GM23338 (cell line): ENCODE results near the gene JAG1. TPM values are rescaled to one million over a fixed set of nuclear protein-coding genes. Genes with fewer than 3 reads are reported as not detected.

Source experiments
- ATAC-seq: fragments of 200-7000 bp; cut with Tn5 transposase; 3 replicates; pipeline ENCODE4 v1.9.1; 2020
- DNase-seq: peaks from one replicate; pipeline ENCODE4 v3.0.0-alpha.2; 2015; ENCODE audit warnings: low spot score
- H2AFZ ChIP-seq: fragments of 200-600 bp; sonication (generic); 2 replicates; pipeline ENCODE4 v1.8.0; 2016; ENCODE audit warnings: antibody characterized with exemption, mild to moderate bottlenecking, moderate library complexity
- H3F3A ChIP-seq: fragments of 200-600 bp; sonication (generic); replicated peaks from 2 replicates; pipeline ENCODE4 v1.8.0; 2017; ENCODE audit warnings: antibody characterized with exemption, mixed run types, low read depth
- H3K27ac ChIP-seq: fragments of 200-600 bp; sonication (generic); 2 replicates; pipeline ENCODE4 v1.6.1; 2016; ENCODE audit warnings: low read depth
- H3K27me3 ChIP-seq: fragments of 200-600 bp; sonication (generic); 2 replicates; pipeline ENCODE4 v1.8.0; 2016; ENCODE audit warnings: mild to moderate bottlenecking, mixed run types, moderate library complexity; ENCODE audit not compliant: insufficient read depth
- H3K36me3 ChIP-seq: fragments of 200-600 bp; sonication (generic); 2 replicates; pipeline ENCODE4 v1.8.0; 2016; ENCODE audit warnings: mild to moderate bottlenecking; ENCODE audit not compliant: insufficient read depth
- H3K4me1 ChIP-seq: fragments of 200-600 bp; sonication (generic); 2 replicates; pipeline ENCODE4 v1.8.0; 2016; ENCODE audit warnings: mild to moderate bottlenecking, moderate library complexity; ENCODE audit not compliant: insufficient read depth
- H3K4me2 ChIP-seq: fragments of 200-600 bp; sonication (generic); 2 replicates; pipeline ENCODE4 v1.7.1; 2017; ENCODE audit warnings: mixed run types
- H3K4me3 ChIP-seq: fragments of 200-600 bp; sonication (generic); 2 replicates; pipeline ENCODE4 v1.6.1; 2016; ENCODE audit warnings: mixed run types
- H3K79me2 ChIP-seq: fragments of 200-600 bp; sonication (generic); replicated peaks from 2 replicates; pipeline ENCODE4 v1.8.0; 2017; ENCODE audit warnings: mild to moderate bottlenecking; ENCODE audit not compliant: insufficient read depth
- H3K9me2 ChIP-seq: fragments of 200-600 bp; sonication (generic); 2 replicates; pipeline ENCODE4 v1.8.0; 2017; ENCODE audit not compliant: insufficient read depth
- H4K20me1 ChIP-seq: fragments of 200-600 bp; sonication (generic); replicated peaks from 2 replicates; pipeline ENCODE4 v1.8.0; 2017; ENCODE audit warnings: mild to moderate bottlenecking; ENCODE audit not compliant: insufficient read depth
- H3K27ac Mint-ChIP-seq: 2 replicates; pipeline ENCODE4 v1.8.0; 2020; ENCODE audit warnings: inconsistent platforms, mild to moderate bottlenecking, moderate library complexity, mixed read lengths
- H3K27me3 Mint-ChIP-seq: 3 replicates; pipeline ENCODE4 v1.8.0; 2022; ENCODE audit warnings: low read depth, mild to moderate bottlenecking, moderate library complexity, mixed read lengths, inconsistent platforms; ENCODE audit not compliant: insufficient read depth, poor library complexity
- H3K36me3 Mint-ChIP-seq: 3 replicates; pipeline ENCODE4 v1.8.0; 2021; ENCODE audit warnings: low read depth, mild to moderate bottlenecking, inconsistent platforms, moderate library complexity, mixed read lengths
- H3K4me1 Mint-ChIP-seq: 3 replicates; pipeline ENCODE4 v1.8.0; 2020; ENCODE audit warnings: mild to moderate bottlenecking, inconsistent platforms, mixed read lengths
- H3K4me3 Mint-ChIP-seq: 3 replicates; pipeline ENCODE4 v1.8.0; 2021; ENCODE audit warnings: moderate library complexity, mild to moderate bottlenecking, inconsistent platforms, mixed read lengths
- H3K9me3 Mint-ChIP-seq: 3 replicates; pipeline ENCODE4 v1.8.0; 2020; ENCODE audit warnings: moderate library complexity, mild to moderate bottlenecking, inconsistent platforms, mixed read lengths
- CREB1 ChIP-seq: fragments of 250-450 bp; sonication (Bioruptor Pico); IDR thresholded peaks from 2 replicates; pipeline ENCODE4 v1.5.0; 2020; ENCODE audit warnings: low read depth, mild to moderate bottlenecking, moderate library complexity
- ETS1 ChIP-seq: IDR thresholded peaks from 2 replicates; pipeline ENCODE4 v1.6.1; 2016; ENCODE audit warnings: antibody characterized with exemption
- EZH2 ChIP-seq: fragments of 200-600 bp; sonication (generic); IDR thresholded peaks from one replicate; pipeline ENCODE4 v1.8.0; 2017; ENCODE audit warnings: antibody characterized with exemption, mild to moderate bottlenecking, low read depth; ENCODE audit not compliant: unreplicated experiment
- EZH2phosphoT487 ChIP-seq: fragments of 200-600 bp; sonication (generic); IDR thresholded peaks from one replicate; pipeline ENCODE4 v1.8.1; 2018; ENCODE audit warnings: antibody characterized with exemption; ENCODE audit not compliant: unreplicated experiment
- JUNB ChIP-seq: IDR thresholded peaks from one replicate; pipeline ENCODE4 v1.6.1; 2016; ENCODE audit warnings: antibody characterized with exemption; ENCODE audit not compliant: unreplicated experiment
- NANOG ChIP-seq: IDR thresholded peaks from 2 replicates; pipeline ENCODE4 v1.6.1; 2016; ENCODE audit warnings: antibody characterized with exemption, borderline replicate concordance
- POLR2AphosphoS5 ChIP-seq: IDR thresholded peaks from 2 replicates; pipeline ENCODE4 v1.6.1; 2016; ENCODE audit warnings: antibody characterized with exemption, low read depth
- REST ChIP-seq: IDR thresholded peaks from one replicate; pipeline ENCODE4 v1.6.1; 2018; ENCODE audit warnings: antibody characterized with exemption; ENCODE audit not compliant: unreplicated experiment
- STAT1 ChIP-seq: IDR thresholded peaks from one replicate; pipeline ENCODE4 v1.6.1; 2016; ENCODE audit warnings: antibody characterized with exemption; ENCODE audit not compliant: unreplicated experiment
- ZNF114 ChIP-seq: fragments of 250-450 bp; sonication (Bioruptor Pico); IDR thresholded peaks from 2 replicates; pipeline ENCODE4 v1.5.0; 2020; ENCODE audit warnings: mild to moderate bottlenecking, moderate library complexity
- ZNF331 ChIP-seq: fragments of 250-450 bp; sonication (Bioruptor Pico); IDR thresholded peaks from 2 replicates; pipeline ENCODE4 v1.5.0; 2020; ENCODE audit warnings: low read depth, mild to moderate bottlenecking, moderate library complexity
- polyA plus RNA-seq: library from polyadenylated mRNA; unstranded; fragments of >200 nt; fragmentation: Nextera tagmentation; extraction: Ambion mirVana; gene quantifications from 2 replicates; pipeline ENCODE4 v1.2.1, GENCODE V29; 2016
- total RNA-seq: library from RNA; depleted of rRNA; stranded (reverse); fragments of >200 nt; shearing (Covaris generic); gene quantifications from 2 replicates; pipeline ENCODE4 v1.2.3, GENCODE V29; 2014
- TF ChIP-seq, protein P1 (sequence below): fragments of 250-450 bp; sonication (Bioruptor Pico); IDR thresholded peaks from 2 replicates; pipeline ENCODE4 v1.5.0; 2020; ENCODE audit warnings: mild to moderate bottlenecking, moderate library complexity
- TF ChIP-seq, protein P2 (sequence below), 2 experiments: fragments of 200-600 bp in 1 of 2; sonication (generic) in 1 of 2; conservative IDR thresholded peaks; 2 replicates each; pipeline versions ENCODE4 v1.5.1 to v1.6.1; 2016 to 2017; ENCODE audit warnings: antibody characterized with exemption in 2 of 2, low read depth in 2 of 2, mild to moderate bottlenecking in 2 of 2, moderate library complexity in 1 of 2

The JAG1 gene
- total and polyA plus RNA-seq, 2 experiments from 2014 or later, result 9.7 to 46.5 TPM

GRCh38 chr20:10716855-10717254 lies 43.1 kb upstream of the JAG1 start:
- peaks cover 46% of the 10 kb centered on the region for H3K4me1 ChIP-seq
- no peak overlapping the region for H2AFZ ChIP-seq
- H3K27me3 Mint-ChIP-seq, result peaks cover 2% of the 10 kb centered on the region
- H3F3A ChIP-seq, result no peaks in the 10 kb centered on the region
- H4K20me1 ChIP-seq, result no peaks in the 10 kb centered on the region
- no peaks in the 10 kb centered on the region for H3K36me3 ChIP-seq
- H3K9me2 ChIP-seq, result no peaks in the 10 kb centered on the region
- H3K4me3 ChIP-seq, result no peak overlapping the region
- ATAC-seq (no peak), DNase-seq (no peak)
- peak overlapping the region; percentile 30 for H3K4me2 ChIP-seq
- H3K79me2 ChIP-seq, result no peaks in the 10 kb centered on the region
- peaks cover 43% of the 10 kb centered on the region for H3K4me1 Mint-ChIP-seq
- no peaks in the 10 kb centered on the region for H3K36me3 Mint-ChIP-seq
- H3K9me3 Mint-ChIP-seq, result no peaks in the 10 kb centered on the region
- H3K27ac ChIP-seq, result no peak overlapping the region
- H3K4me3 Mint-ChIP-seq, result no peak overlapping the region
- TF ChIP-seq ETS1 (no peak), ZNF331 (CRISPR knock-in tag) (no peak), ZNF114 (no peak), STAT1 (no peak), NANOG (no peak), REST (no peak), EZH2phosphoT487 (no peak), EZH2 (no peak), CREB1 (no peak), JUNB (no peak), POLR2AphosphoS5 (no peak)
- TF ChIP-seq, protein P1, sequence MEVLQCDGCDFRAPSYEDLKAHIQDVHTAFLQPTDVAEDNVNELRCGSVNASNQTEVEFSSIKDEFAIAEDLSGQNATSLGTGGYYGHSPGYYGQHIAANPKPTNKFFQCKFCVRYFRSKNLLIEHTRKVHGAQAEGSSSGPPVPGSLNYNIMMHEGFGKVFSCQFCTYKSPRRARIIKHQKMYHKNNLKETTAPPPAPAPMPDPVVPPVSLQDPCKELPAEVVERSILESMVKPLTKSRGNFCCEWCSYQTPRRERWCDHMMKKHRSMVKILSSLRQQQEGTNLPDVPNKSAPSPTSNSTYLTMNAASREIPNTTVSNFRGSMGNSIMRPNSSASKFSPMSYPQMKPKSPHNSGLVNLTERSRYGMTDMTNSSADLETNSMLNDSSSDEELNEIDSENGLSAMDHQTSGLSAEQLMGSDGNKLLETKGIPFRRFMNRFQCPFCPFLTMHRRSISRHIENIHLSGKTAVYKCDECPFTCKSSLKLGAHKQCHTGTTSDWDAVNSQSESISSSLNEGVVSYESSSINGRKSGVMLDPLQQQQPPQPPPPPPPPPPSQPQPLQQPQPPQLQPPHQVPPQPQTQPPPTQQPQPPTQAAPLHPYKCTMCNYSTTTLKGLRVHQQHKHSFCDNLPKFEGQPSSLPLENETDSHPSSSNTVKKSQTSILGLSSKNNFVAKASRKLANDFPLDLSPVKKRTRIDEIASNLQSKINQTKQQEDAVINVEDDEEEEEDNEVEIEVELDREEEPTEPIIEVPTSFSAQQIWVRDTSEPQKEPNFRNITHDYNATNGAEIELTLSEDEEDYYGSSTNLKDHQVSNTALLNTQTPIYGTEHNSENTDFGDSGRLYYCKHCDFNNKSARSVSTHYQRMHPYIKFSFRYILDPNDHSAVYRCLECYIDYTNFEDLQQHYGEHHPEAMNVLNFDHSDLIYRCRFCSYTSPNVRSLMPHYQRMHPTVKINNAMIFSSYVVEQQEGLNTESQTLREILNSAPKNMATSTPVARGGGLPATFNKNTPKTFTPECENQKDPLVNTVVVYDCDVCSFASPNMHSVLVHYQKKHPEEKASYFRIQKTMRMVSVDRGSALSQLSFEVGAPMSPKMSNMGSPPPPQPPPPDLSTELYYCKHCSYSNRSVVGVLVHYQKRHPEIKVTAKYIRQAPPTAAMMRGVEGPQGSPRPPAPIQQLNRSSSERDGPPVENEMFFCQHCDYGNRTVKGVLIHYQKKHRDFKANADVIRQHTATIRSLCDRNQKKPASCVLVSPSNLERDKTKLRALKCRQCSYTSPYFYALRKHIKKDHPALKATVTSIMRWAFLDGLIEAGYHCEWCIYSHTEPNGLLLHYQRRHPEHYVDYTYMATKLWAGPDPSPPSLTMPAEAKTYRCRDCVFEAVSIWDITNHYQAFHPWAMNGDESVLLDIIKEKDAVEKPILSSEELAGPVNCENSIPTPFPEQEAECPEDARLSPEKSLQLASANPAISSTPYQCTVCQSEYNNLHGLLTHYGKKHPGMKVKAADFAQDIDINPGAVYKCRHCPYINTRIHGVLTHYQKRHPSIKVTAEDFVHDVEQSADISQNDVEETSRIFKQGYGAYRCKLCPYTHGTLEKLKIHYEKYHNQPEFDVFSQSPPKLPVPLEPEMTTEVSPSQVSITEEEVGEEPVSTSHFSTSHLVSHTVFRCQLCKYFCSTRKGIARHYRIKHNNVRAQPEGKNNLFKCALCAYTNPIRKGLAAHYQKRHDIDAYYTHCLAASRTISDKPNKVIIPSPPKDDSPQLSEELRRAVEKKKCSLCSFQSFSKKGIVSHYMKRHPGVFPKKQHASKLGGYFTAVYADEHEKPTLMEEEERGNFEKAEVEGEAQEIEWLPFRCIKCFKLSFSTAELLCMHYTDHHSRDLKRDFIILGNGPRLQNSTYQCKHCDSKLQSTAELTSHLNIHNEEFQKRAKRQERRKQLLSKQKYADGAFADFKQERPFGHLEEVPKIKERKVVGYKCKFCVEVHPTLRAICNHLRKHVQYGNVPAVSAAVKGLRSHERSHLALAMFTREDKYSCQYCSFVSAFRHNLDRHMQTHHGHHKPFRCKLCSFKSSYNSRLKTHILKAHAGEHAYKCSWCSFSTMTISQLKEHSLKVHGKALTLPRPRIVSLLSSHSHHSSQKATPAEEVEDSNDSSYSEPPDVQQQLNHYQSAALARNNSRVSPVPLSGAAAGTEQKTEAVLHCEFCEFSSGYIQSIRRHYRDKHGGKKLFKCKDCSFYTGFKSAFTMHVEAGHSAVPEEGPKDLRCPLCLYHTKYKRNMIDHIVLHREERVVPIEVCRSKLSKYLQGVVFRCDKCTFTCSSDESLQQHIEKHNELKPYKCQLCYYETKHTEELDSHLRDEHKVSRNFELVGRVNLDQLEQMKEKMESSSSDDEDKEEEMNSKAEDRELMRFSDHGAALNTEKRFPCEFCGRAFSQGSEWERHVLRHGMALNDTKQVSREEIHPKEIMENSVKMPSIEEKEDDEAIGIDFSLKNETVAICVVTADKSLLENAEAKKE (CRISPR knock-in tag), result no peak
- TF ChIP-seq, protein P2, sequence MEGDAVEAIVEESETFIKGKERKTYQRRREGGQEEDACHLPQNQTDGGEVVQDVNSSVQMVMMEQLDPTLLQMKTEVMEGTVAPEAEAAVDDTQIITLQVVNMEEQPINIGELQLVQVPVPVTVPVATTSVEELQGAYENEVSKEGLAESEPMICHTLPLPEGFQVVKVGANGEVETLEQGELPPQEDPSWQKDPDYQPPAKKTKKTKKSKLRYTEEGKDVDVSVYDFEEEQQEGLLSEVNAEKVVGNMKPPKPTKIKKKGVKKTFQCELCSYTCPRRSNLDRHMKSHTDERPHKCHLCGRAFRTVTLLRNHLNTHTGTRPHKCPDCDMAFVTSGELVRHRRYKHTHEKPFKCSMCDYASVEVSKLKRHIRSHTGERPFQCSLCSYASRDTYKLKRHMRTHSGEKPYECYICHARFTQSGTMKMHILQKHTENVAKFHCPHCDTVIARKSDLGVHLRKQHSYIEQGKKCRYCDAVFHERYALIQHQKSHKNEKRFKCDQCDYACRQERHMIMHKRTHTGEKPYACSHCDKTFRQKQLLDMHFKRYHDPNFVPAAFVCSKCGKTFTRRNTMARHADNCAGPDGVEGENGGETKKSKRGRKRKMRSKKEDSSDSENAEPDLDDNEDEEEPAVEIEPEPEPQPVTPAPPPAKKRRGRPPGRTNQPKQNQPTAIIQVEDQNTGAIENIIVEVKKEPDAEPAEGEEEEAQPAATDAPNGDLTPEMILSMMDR (conservative IDR thresholded peaks at IDR 0.05; ENCODE audit: low read depth in 2 of 2), result no peak
- no peaks in the 10 kb centered on the region for H3K27me3 ChIP-seq
- no peak overlapping the region for H3K27ac Mint-ChIP-seq
